ENCODE measurements around the gene DNMT1.

DNA sequence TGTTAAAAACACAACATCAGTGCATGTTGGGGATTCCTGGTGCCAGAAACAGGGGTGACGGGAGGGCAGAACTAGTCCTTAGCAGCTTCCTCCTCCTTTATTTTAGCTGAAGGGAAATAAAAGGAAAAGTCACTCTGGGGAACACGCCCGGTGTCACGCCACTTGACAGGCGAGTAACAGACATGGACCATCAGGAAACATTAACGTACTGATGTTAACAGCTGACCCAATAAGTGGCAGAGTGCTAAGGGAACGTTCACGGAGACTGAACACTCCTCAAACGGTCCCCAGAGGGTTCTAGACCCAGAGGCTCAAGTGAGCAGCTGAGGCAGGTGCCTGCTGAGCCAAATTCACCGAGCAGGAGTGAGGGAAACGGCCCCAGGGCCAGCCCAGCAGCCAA lies 61.2 kb downstream of the DNMT1 start:
- no peak for TF ChIP-seq POLR2AphosphoS5 (IDR thresholded peaks at IDR 0.05)
- TF ChIP-seq, protein P1, sequence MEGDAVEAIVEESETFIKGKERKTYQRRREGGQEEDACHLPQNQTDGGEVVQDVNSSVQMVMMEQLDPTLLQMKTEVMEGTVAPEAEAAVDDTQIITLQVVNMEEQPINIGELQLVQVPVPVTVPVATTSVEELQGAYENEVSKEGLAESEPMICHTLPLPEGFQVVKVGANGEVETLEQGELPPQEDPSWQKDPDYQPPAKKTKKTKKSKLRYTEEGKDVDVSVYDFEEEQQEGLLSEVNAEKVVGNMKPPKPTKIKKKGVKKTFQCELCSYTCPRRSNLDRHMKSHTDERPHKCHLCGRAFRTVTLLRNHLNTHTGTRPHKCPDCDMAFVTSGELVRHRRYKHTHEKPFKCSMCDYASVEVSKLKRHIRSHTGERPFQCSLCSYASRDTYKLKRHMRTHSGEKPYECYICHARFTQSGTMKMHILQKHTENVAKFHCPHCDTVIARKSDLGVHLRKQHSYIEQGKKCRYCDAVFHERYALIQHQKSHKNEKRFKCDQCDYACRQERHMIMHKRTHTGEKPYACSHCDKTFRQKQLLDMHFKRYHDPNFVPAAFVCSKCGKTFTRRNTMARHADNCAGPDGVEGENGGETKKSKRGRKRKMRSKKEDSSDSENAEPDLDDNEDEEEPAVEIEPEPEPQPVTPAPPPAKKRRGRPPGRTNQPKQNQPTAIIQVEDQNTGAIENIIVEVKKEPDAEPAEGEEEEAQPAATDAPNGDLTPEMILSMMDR (IDR thresholded peaks at IDR 0.05), result no peak

All from transverse colon (tissue), 4 donors.